Central memory CD8-positive, alpha-beta T cell (primary cell): ENCODE measurements around the gene KLHL25.
"Not testable (repeated sequence)": the region's sequence is repeated elsewhere in the genome, so short reads cannot be mapped to it uniquely, and the experiment has no call there.

Source experiments
- ATAC-seq: fragments of 150-1000 bp; cut with Tn5 transposase; replicated peaks from 2 replicates; pipeline ENCODE4 v1.10.0; 2022; ENCODE audit warnings: mild to moderate bottlenecking, moderate FRiP score, moderate number of reproducible peaks; ENCODE audit not compliant: poor library complexity, severe bottlenecking; ENCODE audit errors: extremely low read depth
- DNase-seq, 2 donors: peaks; one replicate each; pipeline ENCODE4 v3.0.0; 2021; ENCODE audit warnings: low spot score in 2 of 2
- H3K27ac Mint-ChIP-seq: one replicate; pipeline ENCODE4 v1.8.0; 2022; ENCODE audit warnings: low read depth, mild to moderate bottlenecking, moderate library complexity, mixed read lengths
- H3K27me3 Mint-ChIP-seq: one replicate; pipeline ENCODE4 v1.8.0; 2022; ENCODE audit warnings: mixed read lengths
- H3K36me3 Mint-ChIP-seq: one replicate; pipeline ENCODE4 v1.8.0; 2022; ENCODE audit warnings: mild to moderate bottlenecking, moderate library complexity, mixed read lengths; ENCODE audit not compliant: insufficient read depth
- H3K4me1 Mint-ChIP-seq: one replicate; pipeline ENCODE4 v1.8.0; 2022; ENCODE audit warnings: mixed read lengths
- H3K4me3 Mint-ChIP-seq: one replicate; pipeline ENCODE4 v1.8.0; 2022; ENCODE audit warnings: mild to moderate bottlenecking, moderate library complexity, mixed read lengths
- H3K9me3 Mint-ChIP-seq: one replicate; pipeline ENCODE4 v1.8.0; 2022; ENCODE audit warnings: mixed read lengths

KLHL25 gene

GRCh38 chr15:85794598-85795336 is at the start of gene KLHL25:
Gene KLHL25 (minus strand): TSS chr15:85794925. CDS start chr15:85769810, 25,115 bp downstream.
- Mint-ChIP-seq H3K27me3 (peaks cover 10% of the 10 kb centered on the region), H3K27ac (peak within 1 kb of the TSS; percentile 69), H3K36me3 (peaks cover 2% of the 10 kb centered on the region), H3K9me3 (no peaks in the 10 kb centered on the region), H3K4me1 (peaks cover 42% of the 10 kb centered on the region), H3K4me3 (peak within 1 kb of the TSS; percentile 90)
- peak; percentile 94 for ATAC-seq
- peak; percentile 75 to 88 for DNase-seq

- ATAC-seq (no peak), DNase-seq (no peak)
- Mint-ChIP-seq H3K9me3 (no peaks in the 10 kb centered on the region), H3K4me1 (peaks cover 5% of the 10 kb centered on the region), H3K27me3 (peaks cover 14% of the 10 kb centered on the region), H3K27ac (no peak overlapping the region), H3K36me3 (no peaks in the 10 kb centered on the region), H3K4me3 (no peak overlapping the region)
These were observed 46.1 kb upstream of the KLHL25 start for GRCh38 chr15:85840802-85841152.

- Mint-ChIP-seq H3K27me3 (peaks cover 8% of the 10 kb centered on the region), H3K27ac (no peak overlapping the region), H3K4me1 (peaks cover 5% of the 10 kb centered on the region), H3K36me3 (no peaks in the 10 kb centered on the region), H3K9me3 (no peaks in the 10 kb centered on the region), H3K4me3 (no peak overlapping the region)
- ATAC-seq (peak; percentile 84), DNase-seq (peak; percentile 60 to 72)
These were observed 45.5 kb upstream of the KLHL25 start for GRCh38 chr15:85840079-85840801.

GRCh38 chr15:85839643-85840042 is 44.9 kb upstream of the KLHL25 start:
- H3K4me3 Mint-ChIP-seq: no peak overlapping the region
- ATAC-seq (no peak), DNase-seq (no peak)
- H3K9me3 Mint-ChIP-seq: no peaks in the 10 kb centered on the region
- H3K27me3 Mint-ChIP-seq: peaks cover 2% of the 10 kb centered on the region
- H3K4me1 Mint-ChIP-seq: peaks cover 5% of the 10 kb centered on the region
- H3K27ac Mint-ChIP-seq: no peak overlapping the region
- no peaks in the 10 kb centered on the region for H3K36me3 Mint-ChIP-seq

- Mint-ChIP-seq H3K27me3 (no peaks in the 10 kb centered on the region), H3K4me1 (peaks cover 5% of the 10 kb centered on the region), H3K36me3 (no peaks in the 10 kb centered on the region), H3K27ac (no peak overlapping the region), H3K9me3 (no peaks in the 10 kb centered on the region), H3K4me3 (no peak overlapping the region)
- DNase-seq (no peak), ATAC-seq (no peak)
These were observed 43.9 kb upstream of the KLHL25 start for GRCh38 chr15:85838655-85839054.

GRCh38 chr15:85837881-85838280 is 43.2 kb upstream of the KLHL25 start:
- no peaks in the 10 kb centered on the region for H3K9me3 Mint-ChIP-seq
- H3K27ac Mint-ChIP-seq: no peak overlapping the region
- no peak overlapping the region for H3K4me3 Mint-ChIP-seq
- no peaks in the 10 kb centered on the region for H3K27me3 Mint-ChIP-seq
- DNase-seq (no peak), ATAC-seq (no peak)
- H3K4me1 Mint-ChIP-seq: peaks cover 5% of the 10 kb centered on the region
- H3K36me3 Mint-ChIP-seq: no peaks in the 10 kb centered on the region

GRCh38 chr15:85837011-85837433 is 42.3 kb upstream of the KLHL25 start:
- Mint-ChIP-seq H3K27me3 (no peaks in the 10 kb centered on the region), H3K9me3 (no peaks in the 10 kb centered on the region), H3K4me1 (peaks cover 5% of the 10 kb centered on the region), H3K36me3 (no peaks in the 10 kb centered on the region), H3K27ac (no peak overlapping the region), H3K4me3 (no peak overlapping the region)
- ATAC-seq (no peak), DNase-seq (no peak)

- ATAC-seq (no peak), DNase-seq (no peak)
- H3K4me3 Mint-ChIP-seq: no peak overlapping the region
- no peaks in the 10 kb centered on the region for H3K9me3 Mint-ChIP-seq
- no peaks in the 10 kb centered on the region for H3K4me1 Mint-ChIP-seq
- no peaks in the 10 kb centered on the region for H3K36me3 Mint-ChIP-seq
- H3K27ac Mint-ChIP-seq: no peak overlapping the region
- H3K27me3 Mint-ChIP-seq: no peaks in the 10 kb centered on the region
These were observed 39.9 kb upstream of the KLHL25 start for GRCh38 chr15:85834651-85835050.

GRCh38 chr15:85832394-85832793 is 37.7 kb upstream of the KLHL25 start:
- Mint-ChIP-seq H3K27ac (no peak overlapping the region), H3K4me1 (no peaks in the 10 kb centered on the region), H3K4me3 (no peak overlapping the region), H3K36me3 (no peaks in the 10 kb centered on the region), H3K27me3 (no peaks in the 10 kb centered on the region), H3K9me3 (no peaks in the 10 kb centered on the region)
- no peak for DNase-seq
- ATAC-seq: no peak

GRCh38 chr15:85831415-85832113 is 36.8 kb upstream of the KLHL25 start:
- Mint-ChIP-seq H3K27me3 (no peaks in the 10 kb centered on the region), H3K9me3 (no peaks in the 10 kb centered on the region), H3K27ac (no peak overlapping the region), H3K4me1 (no peaks in the 10 kb centered on the region), H3K36me3 (no peaks in the 10 kb centered on the region), H3K4me3 (no peak overlapping the region)
- DNase-seq (no peak), ATAC-seq (no peak)

GRCh38 chr15:85829754-85830153 is 35.0 kb upstream of the KLHL25 start:
- H3K27ac Mint-ChIP-seq, H3K9me3 Mint-ChIP-seq, H3K27me3 Mint-ChIP-seq, H3K4me1 Mint-ChIP-seq, H3K36me3 Mint-ChIP-seq, ATAC-seq, DNase-seq, H3K4me3 Mint-ChIP-seq: not testable (repeated sequence)

- Mint-ChIP-seq H3K36me3 (no peaks in the 10 kb centered on the region), H3K4me3 (no peak overlapping the region), H3K27me3 (no peaks in the 10 kb centered on the region), H3K27ac (no peak overlapping the region), H3K9me3 (no peaks in the 10 kb centered on the region), H3K4me1 (no peaks in the 10 kb centered on the region)
- no peak for DNase-seq
- no peak for ATAC-seq
These were observed 34.1 kb upstream of the KLHL25 start for GRCh38 chr15:85828874-85829273.

- no peaks in the 10 kb centered on the region for H3K4me1 Mint-ChIP-seq
- DNase-seq (no peak), ATAC-seq (no peak)
- no peaks in the 10 kb centered on the region for H3K36me3 Mint-ChIP-seq
- no peaks in the 10 kb centered on the region for H3K27me3 Mint-ChIP-seq
- H3K4me3 Mint-ChIP-seq: no peak overlapping the region
- no peak overlapping the region for H3K27ac Mint-ChIP-seq
- H3K9me3 Mint-ChIP-seq: no peaks in the 10 kb centered on the region
These were observed 33.4 kb upstream of the KLHL25 start for GRCh38 chr15:85828126-85828525.
